SKM-1 (cell line): ENCODE measurements around the gene TTC23.

Source experiments
- DNase-seq: peaks from one replicate; lab custom pipeline; 2025; ENCODE audit not compliant: unreplicated experiment; lab: John Stamatoyannopoulos, UW

TTC23 gene

GRCh38 chr15:99090011-99090699, 159.2 kb downstream of the TTC23 start:
- no peak for DNase-seq

- no peak for DNase-seq
Measured at GRCh38 chr15:99087405-99087943, 161.9 kb downstream of the TTC23 start.

GRCh38 chr15:99086327-99086667, 163.1 kb downstream of the TTC23 start:
- DNase-seq, result no peak
